ENCODE measurements around the gene PCLO.
"Not testable (repeated sequence)": the region's sequence is repeated elsewhere in the genome, so short reads cannot be mapped to it uniquely, and the experiment has no call there.

Gene PCLO

GRCh38 chr7:83096065-83096580 lies 66.6 kb downstream of the PCLO start:
- H3K9me3 ChIP-seq (ENCODE audit: control insufficient read depth, low read length): no peaks in the 10 kb centered on the region
- H3K4me1 ChIP-seq: no peaks in the 10 kb centered on the region
- no peaks in the 10 kb centered on the region for H3K36me3 ChIP-seq (ENCODE audit: control insufficient read depth, insufficient read depth, low read length)
- H3K4me2 ChIP-seq (ENCODE audit: low read length): no peak overlapping the region
- no peak overlapping the region for H3K9ac ChIP-seq
- H3K27me3 ChIP-seq (ENCODE audit: control insufficient read depth, insufficient read depth, low read length): no peaks in the 10 kb centered on the region
- H3K4me3 ChIP-seq (ENCODE audit: low read depth, low read length): no peak overlapping the region
- H3K27ac ChIP-seq: no peak overlapping the region
- TF ChIP-seq CTCF (IDR thresholded peaks at IDR 0.05): no peak
- H3K79me2 ChIP-seq: no peaks in the 10 kb centered on the region
- H2AFZ ChIP-seq: no peak overlapping the region

- no peak overlapping the region for H3K4me2 ChIP-seq (ENCODE audit: low read length)
- no peaks in the 10 kb centered on the region for H3K4me1 ChIP-seq
- H3K79me2 ChIP-seq: no peaks in the 10 kb centered on the region
- no peak overlapping the region for H3K27ac ChIP-seq
- no peak for TF ChIP-seq CTCF (IDR thresholded peaks at IDR 0.05)
- H3K36me3 ChIP-seq (ENCODE audit: control insufficient read depth, insufficient read depth, low read length): no peaks in the 10 kb centered on the region
- no peak overlapping the region for H2AFZ ChIP-seq
- H3K27me3 ChIP-seq (ENCODE audit: control insufficient read depth, insufficient read depth, low read length): no peaks in the 10 kb centered on the region
- H3K9ac ChIP-seq: no peak overlapping the region
- H3K4me3 ChIP-seq (ENCODE audit: low read depth, low read length): no peak overlapping the region
- no peaks in the 10 kb centered on the region for H3K9me3 ChIP-seq (ENCODE audit: control insufficient read depth, low read length)
Observed at GRCh38 chr7:83085299-83085698, 77.4 kb downstream of the PCLO start.

DNA sequence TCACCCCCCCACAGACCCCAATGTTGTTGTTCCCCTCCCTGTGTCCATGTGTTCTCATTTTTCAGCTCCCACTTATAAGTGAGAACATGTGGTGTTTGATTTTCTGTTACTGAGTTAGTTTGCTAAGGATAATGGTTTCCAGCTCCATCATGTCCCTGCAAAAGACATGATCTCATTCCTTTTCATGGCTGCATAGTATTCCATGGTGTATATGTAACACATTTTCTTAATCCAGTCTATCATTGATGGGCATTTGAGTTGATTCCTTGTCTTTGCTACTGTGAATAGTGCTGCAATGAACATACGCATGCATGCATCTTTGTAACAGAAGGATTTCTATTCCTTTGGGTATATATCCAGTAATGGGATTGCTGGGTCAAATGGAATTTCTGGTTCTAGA lies 82.8 kb downstream of the PCLO start:
- not testable (repeated sequence) for H3K27me3 ChIP-seq (ENCODE audit: control insufficient read depth, insufficient read depth, low read length); H3K36me3 ChIP-seq (ENCODE audit: control insufficient read depth, insufficient read depth, low read length); H3K4me3 ChIP-seq (ENCODE audit: low read depth, low read length); H3K79me2 ChIP-seq; H3K27ac ChIP-seq; H3K9ac ChIP-seq; H3K9me3 ChIP-seq (ENCODE audit: control insufficient read depth, low read length); H2AFZ ChIP-seq; H3K4me2 ChIP-seq (ENCODE audit: low read length); H3K4me1 ChIP-seq

DNA sequence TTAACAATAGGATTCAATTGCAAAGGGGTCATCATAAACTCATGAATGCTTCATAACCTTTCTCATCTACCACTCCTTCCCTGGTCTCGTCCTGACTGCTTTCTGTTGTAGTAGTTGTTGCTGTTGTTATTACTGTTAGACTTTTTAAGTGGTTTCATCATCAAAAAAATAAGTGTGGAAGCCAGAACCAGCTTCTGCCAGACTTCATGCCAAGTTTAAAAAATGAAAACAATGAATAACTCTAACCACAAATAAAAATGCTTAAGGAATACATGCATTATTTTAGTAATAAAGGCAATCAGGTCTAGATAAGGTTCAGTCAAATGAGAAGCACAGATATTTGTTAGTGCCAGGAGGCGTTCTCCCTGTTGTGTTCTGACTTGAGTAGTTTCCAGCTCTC lies 85.4 kb downstream of the PCLO start:
- H3K4me2 ChIP-seq (ENCODE audit: low read length): no peak overlapping the region
- peaks cover 3% of the 10 kb centered on the region for H3K79me2 ChIP-seq
- no peak for TF ChIP-seq CTCF (IDR thresholded peaks at IDR 0.05)
- H3K27ac ChIP-seq: no peak overlapping the region
- H3K27me3 ChIP-seq (ENCODE audit: control insufficient read depth, insufficient read depth, low read length): no peaks in the 10 kb centered on the region
- H3K4me3 ChIP-seq (ENCODE audit: low read depth, low read length): no peak overlapping the region
- H3K36me3 ChIP-seq (ENCODE audit: control insufficient read depth, insufficient read depth, low read length): no peaks in the 10 kb centered on the region
- no peaks in the 10 kb centered on the region for H3K4me1 ChIP-seq
- no peaks in the 10 kb centered on the region for H3K9me3 ChIP-seq (ENCODE audit: control insufficient read depth, low read length)
- no peak overlapping the region for H3K9ac ChIP-seq
- no peak overlapping the region for H2AFZ ChIP-seq

DNA sequence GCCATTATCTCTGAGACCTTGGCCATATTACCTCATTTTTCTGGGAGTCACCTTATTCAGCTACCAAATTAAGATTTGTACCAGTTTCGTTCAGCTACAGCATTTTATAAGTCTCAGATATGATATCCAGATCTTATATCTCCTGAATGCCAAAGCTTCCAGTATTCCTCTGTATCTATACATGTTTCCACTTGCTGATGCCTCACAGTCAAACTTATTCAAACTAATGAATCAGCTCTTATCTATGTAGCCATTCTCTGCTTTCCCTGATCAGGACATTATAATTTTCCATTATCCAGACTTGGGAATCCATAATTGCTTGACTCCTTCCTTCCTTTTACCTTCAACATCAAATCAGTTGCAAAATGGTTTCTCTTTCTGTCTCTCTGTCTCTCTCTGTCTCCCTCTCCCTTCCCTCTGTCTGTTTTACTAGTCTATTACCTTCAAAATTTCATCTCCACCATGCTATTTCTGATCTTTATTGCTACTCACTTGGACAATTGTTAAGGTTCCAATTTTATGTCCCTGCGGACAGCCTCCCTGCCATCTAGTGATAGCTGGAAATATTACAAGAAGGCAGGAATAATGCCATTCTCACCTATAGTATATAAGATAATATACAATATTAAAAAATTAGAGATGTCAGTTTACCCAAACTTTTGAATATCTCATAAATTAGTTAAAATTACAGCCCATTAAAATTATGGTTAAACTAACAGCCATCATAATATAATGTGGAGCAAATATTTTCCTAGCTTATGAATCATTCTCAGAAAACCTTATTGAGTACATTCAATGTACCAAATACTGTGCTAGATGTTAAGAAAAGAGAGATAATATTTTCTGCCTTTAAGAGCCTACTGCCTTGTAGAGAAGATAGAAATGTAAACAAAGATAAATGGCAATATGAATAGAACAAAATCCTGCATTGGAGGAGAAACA lies 89.8 kb downstream of the PCLO start:
- no peak overlapping the region for H3K9ac ChIP-seq
- no peak overlapping the region for H3K27ac ChIP-seq
- no peak overlapping the region for H2AFZ ChIP-seq
- TF ChIP-seq CTCF (IDR thresholded peaks at IDR 0.05): no peak
- no peaks in the 10 kb centered on the region for H3K36me3 ChIP-seq (ENCODE audit: control insufficient read depth, insufficient read depth, low read length)
- no peaks in the 10 kb centered on the region for H3K79me2 ChIP-seq
- no peak overlapping the region for H3K4me3 ChIP-seq (ENCODE audit: low read depth, low read length)
- no peaks in the 10 kb centered on the region for H3K4me1 ChIP-seq
- no peak overlapping the region for H3K4me2 ChIP-seq (ENCODE audit: low read length)
- H3K27me3 ChIP-seq (ENCODE audit: control insufficient read depth, insufficient read depth, low read length): no peaks in the 10 kb centered on the region
- H3K9me3 ChIP-seq (ENCODE audit: control insufficient read depth, low read length): no peaks in the 10 kb centered on the region
